GM21423 (cell line): ENCODE results near the gene RNH1.

ENCODE experiments used
- ATAC-seq: cut with Tn5 transposase; IDR thresholded peaks from one replicate; pipeline ENCODE4 v1.9.1; 2021; ENCODE audit warnings: mild to moderate bottlenecking, moderate library complexity; ENCODE audit not compliant: unreplicated experiment

The RNH1 gene

GRCh38 chr11:459511-460220 lies 47.4 kb downstream of the RNH1 start:
- ATAC-seq: no peak

GRCh38 chr11:457111-457760 lies 49.8 kb downstream of the RNH1 start:
- no peak for ATAC-seq

- ATAC-seq: no peak
Observed at GRCh38 chr11:456533-456932, 50.5 kb downstream of the RNH1 start.

GRCh38 chr11:455566-456147 lies 51.4 kb downstream of the RNH1 start:
- ATAC-seq: no peak

- ATAC-seq: no peak
Observed at GRCh38 chr11:454801-455565, 52.1 kb downstream of the RNH1 start.

- ATAC-seq: no peak
Observed at GRCh38 chr11:454043-454442, 53.0 kb downstream of the RNH1 start.

- no peak for ATAC-seq
Observed at GRCh38 chr11:453564-453963, 53.5 kb downstream of the RNH1 start.

- ATAC-seq: no peak
Observed at GRCh38 chr11:452916-453527, 54.0 kb downstream of the RNH1 start.

GRCh38 chr11:452203-452744 lies 54.8 kb downstream of the RNH1 start:
- no peak for ATAC-seq

GRCh38 chr11:451738-452137 lies 55.3 kb downstream of the RNH1 start:
- no peak for ATAC-seq

GRCh38 chr11:450809-451451 lies 56.1 kb downstream of the RNH1 start:
- ATAC-seq: peak; percentile 0

- peak; percentile 69 for ATAC-seq
Observed at GRCh38 chr11:449889-450808, 56.9 kb downstream of the RNH1 start, which contains the start of gene PTDSS2. TSS of gene PTDSS2 (plus strand) at chr11:450279. CDS start at chr11:450456, 177 bp downstream.

- peak; percentile 50 for ATAC-seq
Observed at GRCh38 chr11:447923-448731, 58.9 kb downstream of the RNH1 start.

- no peak for ATAC-seq
Observed at GRCh38 chr11:446891-447290, 60.2 kb downstream of the RNH1 start.

- ATAC-seq: no peak
Observed at GRCh38 chr11:445765-446588, 61.1 kb downstream of the RNH1 start.
